IPS-NIHi7 (cell line): Measurements from ENCODE around the gene TTC27.
"Not testable (repeated sequence)": the region's sequence is repeated elsewhere in the genome, so short reads cannot be mapped to it uniquely, and the experiment has no call there.

Source experiments
- DNase-seq: peaks from one replicate; pipeline ENCODE4 v3.0.0; 2012; ENCODE audit warnings: mixed read lengths; ENCODE audit errors: extremely low spot score

The TTC27 gene

DNA sequence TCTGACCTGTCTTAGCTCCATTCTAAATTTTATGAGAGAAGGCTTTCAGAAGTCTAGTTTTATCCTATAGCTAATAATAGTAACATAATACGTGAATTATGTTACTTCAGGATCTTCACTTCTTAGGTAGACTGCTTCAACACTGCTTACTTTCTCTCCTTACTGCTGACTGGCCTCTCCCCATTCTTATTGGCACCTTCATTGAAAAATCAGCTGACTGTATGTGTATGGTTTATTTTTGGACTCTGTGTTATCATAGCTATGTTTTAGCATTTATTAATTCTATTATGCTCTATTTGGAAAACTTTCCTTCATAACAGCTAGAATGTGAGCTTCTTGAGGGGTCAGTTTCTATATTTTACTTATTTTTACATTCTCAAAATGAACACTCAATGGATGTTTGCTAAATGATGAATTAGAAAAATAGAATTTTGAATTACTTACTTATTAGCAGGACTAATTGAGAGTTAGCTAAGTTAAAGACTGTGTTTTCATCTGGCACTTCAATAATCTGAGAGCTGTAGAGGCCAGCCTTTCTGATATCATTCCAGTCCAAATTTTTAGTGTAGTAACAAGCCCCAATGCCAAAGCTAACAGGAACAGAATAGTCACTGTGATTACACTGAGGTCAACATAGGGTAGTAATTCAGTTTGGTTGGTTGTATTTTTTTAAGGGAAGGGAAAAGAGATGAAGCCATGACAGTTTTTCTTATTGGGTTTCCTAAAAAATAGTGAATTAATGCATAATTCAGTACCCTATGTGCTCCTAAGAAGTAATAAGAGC is 92.3 kb downstream of the TTC27 start:
- DNase-seq: no peak

DNA sequence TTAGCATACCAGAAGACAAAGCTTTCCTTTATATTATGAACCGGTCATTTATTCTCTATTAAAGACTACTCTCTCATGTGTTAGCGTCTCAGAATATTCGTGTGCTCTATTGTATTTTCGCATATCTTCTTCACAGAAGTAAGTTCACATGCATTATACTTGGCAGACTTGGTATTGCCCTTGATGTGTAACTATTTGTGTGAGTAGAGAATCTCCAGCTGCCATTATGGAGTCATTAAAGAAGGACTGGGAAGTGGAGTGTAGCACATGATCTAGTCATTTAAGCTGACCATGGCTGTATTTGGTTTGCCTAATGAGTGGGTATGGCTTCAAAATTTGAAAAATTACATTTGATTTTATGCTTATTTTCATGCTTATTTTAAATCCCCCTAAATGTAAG is 92.9 kb downstream of the TTC27 start:
- no peak for DNase-seq

DNA sequence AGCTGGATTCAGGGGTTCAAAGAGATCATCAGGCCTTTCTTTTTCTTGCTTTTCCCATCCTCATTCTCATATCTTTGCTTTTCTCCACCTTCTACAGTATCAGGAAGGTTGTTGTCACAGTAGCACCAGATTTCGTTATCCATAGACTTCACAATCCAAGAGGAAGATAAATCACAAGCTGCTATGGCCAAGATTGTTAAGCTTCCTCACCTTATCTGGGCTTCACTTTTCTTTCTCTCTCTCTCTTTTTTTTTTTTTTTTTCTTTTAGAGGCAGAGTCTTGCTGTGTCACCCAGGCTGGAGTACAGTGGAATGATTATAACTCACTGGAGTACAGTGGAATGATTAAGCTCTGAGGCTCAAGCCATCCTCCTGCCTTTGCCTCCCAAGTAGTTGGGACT is 93.5 kb downstream of the TTC27 start:
- DNase-seq: no peak

DNA sequence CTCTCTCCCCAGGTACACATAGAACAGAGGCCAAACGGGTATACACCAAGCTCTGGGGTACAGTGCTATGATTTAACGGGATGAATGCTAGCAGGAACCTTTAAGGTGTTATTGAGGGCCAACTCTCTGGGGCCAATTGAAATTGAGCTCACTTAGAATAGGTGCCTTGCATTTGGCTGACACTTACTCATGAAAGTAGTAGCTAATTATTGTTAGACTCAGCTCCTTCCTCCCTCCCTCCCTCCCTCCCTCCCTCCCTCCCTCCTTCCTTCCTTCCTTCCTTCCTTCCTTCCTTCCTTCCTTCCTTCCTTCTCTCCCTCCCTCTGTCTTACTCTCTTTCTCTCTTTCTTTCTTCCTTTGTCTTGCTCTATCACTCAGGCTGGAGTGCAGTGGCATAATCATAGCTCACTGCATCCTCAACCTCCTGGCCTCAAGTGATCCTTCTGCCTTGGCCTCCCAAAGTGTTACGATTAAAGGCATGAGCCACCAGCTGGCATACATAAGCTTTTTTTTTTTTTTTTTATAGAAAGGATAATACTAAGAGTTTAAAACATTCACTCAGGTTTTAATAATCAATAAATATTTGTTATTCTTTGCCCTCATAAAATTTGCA is 95.7 kb downstream of the TTC27 start:
- no peak for DNase-seq

DNA sequence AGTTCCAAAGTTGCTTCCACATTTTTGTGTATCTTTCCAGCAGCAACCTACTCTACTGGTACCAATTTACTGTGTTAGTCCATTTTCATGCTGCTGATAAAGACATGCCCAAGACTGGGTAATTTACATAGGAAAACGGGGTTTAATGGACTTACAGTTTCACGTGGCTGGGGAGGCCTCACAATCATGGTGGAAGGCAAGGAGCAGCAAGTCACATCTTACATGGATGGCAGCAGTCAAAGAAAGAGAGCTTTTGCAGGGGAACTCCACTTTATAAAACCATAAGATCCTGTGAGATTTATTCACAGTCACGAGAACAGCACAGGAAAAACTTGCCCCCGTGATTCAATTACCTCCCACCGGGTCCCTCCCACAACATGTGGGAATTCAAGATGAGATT is 98.8 kb downstream of the TTC27 start:
- DNase-seq: not testable (repeated sequence)

DNA sequence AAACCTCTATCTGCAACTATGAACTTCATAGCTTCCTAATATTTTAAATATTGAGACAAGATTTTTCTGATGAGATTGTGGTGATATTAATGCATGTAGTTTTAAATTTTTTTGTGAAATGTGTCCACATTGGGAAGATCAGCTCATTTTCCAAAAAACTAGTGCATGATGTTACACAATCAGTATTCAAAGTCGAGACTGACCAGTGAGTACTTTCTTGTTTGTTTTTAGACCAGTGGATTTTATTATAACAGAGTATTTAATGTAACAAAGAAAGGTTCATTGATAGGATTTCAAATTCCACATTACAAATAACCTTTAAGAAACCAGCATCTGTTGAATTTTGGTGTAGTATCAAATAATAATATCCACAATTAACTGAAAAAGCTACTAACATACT is 99.3 kb downstream of the TTC27 start:
- DNase-seq: no peak

DNA sequence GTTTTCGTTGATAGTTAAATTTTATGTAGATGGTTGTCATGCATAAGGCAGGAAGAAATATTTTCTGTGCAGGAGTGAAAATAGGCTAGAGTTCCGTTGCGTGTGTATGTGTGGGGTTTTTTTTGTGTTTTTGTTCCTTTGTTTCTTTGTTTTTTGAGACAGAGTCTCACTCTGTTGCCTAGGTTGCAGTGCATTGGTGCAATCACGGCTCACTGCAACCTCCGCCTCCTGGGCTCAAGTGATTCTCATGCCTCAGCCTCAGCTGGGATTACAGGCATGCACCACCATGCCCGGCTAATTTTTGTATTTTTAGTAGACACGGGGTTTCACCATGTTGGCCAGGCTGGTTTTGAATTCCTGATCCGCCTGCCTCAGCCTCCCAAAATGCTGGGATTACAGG is 103.1 kb downstream of the TTC27 start:
- not testable (repeated sequence) for DNase-seq

DNA sequence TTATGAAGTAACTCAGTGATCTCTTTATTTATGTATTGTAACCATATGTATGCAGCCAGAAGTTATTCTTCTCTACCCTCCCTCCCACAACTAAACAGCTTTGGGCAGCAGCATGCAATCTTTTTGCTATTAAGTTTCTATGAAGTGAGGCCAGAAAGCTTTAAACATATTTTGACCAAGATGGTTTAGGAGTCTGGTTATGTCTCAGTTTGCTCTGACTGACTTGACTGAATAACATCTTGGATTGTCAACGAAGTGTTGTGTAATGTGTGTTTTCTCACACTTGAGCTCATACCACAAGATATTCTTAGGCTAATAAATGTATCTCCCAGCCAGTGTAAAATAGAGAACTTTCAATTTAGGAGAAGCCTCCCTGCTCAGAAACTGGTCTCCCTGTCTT is 104.3 kb downstream of the TTC27 start:
- no peak for DNase-seq

DNA sequence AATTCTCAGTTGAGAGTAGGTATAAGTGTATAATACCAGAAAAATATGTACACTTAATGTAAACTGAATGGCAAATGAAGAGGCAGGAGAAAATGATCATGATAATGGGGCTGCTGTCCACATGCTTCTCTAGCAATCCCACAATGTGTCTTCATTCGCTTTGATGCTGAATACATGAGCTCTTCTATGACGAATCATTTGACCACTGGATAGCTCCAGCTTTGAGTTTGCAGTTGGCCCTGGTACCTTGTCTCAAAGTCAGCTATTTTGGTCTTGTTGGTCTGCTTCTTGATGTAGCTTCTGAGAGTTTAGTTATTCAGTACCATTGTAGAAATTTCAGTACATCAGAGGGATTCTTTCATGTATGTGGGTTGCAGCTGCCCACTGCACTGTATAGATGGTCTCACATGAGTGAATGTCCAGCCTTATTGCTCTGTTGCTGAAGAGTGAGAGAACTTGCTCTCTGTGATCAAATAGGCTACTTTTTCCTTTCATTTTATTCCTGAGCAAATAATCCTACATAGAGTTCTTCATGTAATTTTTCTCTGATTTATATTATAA is 105.1 kb downstream of the TTC27 start:
- DNase-seq: no peak

DNA sequence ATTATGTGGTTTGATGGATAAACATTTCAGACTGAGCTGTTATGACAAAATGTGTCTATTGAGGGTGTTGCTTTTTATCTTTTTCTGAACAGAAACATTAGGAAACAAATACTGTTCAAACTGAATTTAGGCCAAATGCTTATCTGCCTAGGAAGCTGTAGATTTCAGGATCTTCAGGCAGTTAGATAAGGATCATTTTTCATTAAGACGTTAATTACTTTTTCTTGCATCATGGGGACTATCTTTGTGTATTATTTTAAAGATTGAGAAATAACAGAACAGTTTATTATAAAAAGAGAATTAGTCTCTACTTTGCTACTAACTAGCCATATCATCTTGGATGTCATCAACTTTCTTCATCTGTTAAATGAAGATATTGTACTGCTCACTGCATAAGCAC is 107.5 kb downstream of the TTC27 start:
- DNase-seq: no peak

DNA sequence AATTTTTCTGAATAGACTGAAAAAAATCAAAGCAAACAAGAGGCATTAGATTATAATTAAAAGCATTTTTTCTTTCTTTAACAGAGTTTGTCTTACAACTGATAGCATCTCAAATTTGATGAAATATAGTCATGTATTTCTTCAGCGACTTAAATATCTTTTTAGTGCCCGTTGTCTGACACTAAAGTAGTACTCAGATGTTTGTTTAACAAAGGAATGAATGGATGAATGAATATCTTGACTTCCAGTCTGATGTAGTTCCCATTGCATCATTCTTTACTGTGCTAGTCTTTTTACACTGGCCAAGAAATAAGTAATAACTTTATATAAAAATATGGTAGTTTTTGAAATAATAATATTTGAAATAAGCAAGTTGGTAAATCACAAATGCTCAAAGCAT is 111.1 kb downstream of the TTC27 start:
- no peak for DNase-seq

DNA sequence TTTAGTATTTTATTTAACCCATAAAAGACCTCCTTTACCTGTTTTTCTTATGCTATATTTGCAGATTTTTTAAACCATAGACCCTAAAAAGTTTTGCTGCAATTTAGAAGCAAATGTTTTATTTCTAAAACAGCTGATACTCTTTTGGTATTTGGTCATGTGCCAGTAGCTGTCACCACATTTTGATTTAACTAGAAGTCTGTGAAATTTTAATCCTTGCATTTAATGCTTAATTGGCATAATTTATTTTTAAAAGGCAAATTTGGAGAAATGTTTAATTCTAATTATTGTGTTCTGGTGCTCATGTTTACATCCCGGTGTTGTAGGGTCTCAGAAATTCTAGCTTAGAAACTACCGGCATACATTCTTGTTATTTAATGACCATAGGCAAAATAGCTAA is 111.8 kb downstream of the TTC27 start:
- no peak for DNase-seq

DNA sequence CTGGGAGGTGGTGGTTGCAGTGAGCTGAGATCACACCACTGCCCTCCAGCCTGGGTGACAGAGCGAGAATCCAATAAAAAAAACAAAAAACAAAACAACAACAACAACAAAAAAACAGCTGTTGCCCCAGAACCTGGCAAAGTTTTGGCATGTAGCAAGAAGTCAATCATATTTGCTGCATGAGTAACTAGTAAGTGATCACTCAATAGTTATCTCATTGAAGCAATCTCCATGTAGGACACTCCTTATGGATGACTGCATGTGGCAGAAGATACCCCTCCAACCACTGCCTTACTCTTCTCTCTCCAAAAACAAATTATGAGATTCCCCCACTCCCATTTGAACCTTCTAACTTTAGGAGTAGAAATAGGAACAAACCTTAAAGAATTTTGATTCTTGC is 113.7 kb downstream of the TTC27 start:
- DNase-seq: no peak

DNA sequence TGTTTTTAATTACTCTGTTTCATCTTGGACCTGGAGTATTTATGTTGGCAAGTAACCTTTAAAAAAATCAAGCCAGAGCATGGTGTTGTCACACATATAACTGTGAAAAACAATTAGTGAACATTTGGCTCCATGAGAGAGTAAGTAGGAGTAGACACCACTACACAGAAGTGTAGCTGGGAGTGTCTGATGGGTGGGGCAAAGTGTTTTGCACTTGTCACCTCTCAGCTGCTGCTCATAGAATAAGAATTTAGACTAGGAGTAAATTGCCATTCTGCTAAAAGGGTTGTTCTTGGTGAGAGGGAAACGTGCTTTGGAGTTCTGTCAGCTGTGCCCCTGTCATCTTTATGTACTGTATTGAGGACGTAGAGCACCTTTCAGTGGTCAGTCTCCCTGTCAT is 114.5 kb downstream of the TTC27 start:
- no peak for DNase-seq

DNA sequence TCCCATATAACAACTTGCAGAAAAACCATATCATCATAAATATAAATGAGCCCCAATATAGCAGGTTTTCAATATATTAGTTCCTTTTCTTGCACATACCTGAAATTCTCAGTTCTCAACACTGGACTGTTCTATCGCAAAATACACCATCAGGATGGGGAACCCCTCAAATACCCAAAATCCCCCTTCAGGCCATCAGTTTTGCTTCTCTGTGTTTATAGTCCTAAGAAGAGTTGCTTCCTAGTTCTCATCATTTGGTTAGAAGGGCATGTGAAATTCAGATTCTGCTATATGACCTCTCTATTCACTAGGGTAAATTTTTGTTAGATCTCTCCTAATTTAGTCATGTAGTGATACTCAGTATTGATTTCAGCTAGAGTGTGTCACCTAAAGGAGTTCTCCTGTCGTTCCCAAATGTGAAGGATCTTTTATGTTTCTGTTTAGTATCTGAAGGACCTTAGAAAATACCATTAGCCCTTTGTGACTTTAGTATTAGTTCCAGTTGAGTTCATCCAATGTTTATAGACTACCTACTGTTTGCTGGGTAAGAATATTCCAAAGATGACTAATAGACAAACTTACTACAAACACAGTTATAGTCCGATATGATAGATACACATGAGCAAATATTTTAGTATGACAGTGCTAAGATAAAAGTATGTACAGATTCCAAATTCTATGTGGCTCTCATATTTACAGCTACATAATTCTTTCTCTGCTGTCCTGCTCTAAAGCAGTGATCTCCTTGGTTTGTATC is 115.8 kb downstream of the TTC27 start:
- DNase-seq: no peak

DNA sequence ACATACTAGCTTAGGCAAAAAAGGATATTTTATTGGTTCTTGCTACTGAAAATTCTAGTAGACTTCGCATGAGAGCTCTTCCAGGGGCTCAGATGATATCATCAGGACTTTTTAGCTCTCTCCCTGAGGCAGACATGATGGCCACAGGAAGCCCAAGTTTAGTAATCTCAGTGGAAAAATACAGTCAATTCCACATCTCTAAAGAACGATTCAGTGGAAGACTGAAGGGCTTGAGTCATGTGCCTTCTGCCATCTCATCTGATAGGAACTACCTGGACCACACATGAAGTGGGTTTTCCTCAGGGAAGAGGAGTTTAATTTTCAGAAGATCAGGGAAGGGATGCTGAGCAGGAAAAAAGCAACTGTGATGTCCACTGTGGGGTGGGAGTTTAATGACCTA is 117.3 kb downstream of the TTC27 start:
- no peak for DNase-seq

DNA sequence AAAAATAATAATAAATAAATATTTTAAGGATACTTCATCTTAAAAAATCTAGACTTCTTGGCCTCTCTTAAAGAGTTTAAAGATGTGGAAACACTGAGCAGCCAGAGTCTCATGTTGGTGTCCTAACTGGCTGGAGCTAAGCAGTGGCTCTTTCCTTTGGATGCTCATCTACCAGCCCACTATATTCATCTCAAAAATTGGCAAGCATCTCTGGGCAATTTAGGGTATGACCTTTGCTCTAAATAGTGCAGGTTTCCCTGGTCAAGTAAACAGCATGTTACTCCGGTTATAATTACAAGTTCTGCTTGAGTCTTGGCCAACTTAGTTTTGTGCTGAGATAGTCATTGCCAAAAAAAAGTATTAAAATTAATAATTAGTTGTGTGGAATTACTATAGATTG is 117.8 kb downstream of the TTC27 start:
- DNase-seq: no peak

DNA sequence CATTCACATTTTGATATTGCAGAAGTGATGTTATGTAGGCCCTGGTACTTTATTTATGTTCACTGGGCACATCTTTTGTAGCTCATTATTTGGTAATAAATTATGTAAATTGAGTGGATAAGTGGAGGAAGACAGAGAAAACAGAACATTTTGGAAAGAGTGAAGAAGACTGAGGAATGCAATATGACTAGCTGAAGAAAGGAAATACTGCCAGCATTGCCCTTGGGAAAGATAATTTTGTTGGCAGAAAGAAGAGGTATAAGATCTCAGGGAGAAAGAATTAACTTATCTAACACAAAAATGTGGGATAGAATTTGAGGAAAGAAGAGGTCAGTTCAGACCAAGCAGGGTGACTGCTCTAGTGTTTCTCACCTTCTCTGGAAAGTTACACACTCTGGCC is 118.8 kb downstream of the TTC27 start:
- DNase-seq: no peak

DNA sequence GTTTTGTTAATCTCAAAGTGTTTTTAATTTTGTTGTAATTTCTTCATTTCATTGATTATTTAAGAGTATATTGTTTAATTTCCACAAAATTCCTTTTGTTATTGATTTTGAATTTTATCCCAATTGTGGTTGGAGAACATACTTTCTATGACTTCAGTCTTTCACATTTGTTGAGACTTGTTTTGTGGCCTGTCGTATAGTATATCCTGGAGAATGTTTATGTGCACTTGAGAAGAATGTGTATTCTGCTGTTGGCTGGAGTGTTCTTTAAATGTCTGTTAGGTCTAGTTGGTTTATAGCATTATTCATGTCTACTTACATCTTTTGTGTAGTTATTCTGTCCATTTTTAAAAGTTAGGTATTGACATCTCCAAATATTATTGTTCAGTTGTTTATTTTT is 120.3 kb downstream of the TTC27 start:
- no peak for DNase-seq

DNA sequence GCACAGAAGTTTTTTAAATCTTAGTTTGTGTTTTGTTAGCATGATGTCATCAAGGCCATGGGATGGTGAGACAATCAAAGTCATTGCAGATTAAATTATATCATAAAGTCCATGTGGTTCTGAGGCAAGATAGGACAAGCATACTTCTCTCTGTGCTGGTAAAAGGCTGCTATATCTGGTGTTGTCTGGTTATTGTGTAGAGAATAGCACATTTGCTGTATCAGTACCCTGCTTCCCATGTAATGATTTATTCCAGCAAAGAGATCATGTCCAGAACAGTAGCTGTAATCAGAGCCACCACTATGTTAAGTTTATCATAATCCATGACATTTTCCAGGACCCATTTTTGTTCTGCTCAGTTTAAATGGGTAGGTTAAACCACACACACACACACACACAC is 123.0 kb downstream of the TTC27 start:
- DNase-seq: no peak

DNA sequence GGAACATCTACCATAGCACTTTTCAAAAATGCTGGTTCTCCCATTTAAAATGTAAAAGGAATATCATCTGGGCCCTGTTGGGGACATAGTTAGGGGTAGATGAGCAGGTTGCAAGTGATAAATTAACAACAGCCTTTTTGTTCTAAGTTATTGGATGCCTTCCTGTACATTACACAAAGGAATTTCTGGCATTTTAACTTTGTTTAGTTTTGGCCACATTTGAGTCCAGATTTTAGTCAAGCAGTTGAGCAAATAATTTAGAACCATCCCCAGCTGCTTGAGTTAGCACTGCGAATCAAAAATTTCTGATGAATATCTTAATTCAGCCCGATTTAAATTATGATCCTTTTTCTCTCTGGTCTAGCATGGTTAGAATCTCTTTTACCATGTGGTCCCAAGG is 124.4 kb downstream of the TTC27 start:
- DNase-seq: no peak

DNA sequence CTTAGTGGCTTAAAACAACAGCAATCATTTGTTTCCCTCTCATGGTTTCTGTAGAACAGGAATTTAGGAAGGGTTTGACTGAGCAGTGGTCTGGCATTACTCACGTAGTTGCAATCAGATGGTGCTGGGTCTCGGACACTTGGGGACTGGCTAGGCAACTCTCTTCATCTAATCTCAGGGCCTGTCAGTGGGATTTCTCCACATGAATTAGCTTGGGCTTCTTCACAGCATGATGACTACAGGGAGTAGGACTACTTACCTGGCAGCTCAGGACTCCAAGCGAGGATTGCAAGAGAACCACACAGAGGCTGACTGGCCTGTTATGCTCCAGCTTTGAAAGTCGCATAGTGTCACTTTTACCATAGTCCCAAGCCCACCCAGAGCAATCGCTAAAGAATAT is 125.1 kb downstream of the TTC27 start:
- DNase-seq: peak; percentile 25

DNA sequence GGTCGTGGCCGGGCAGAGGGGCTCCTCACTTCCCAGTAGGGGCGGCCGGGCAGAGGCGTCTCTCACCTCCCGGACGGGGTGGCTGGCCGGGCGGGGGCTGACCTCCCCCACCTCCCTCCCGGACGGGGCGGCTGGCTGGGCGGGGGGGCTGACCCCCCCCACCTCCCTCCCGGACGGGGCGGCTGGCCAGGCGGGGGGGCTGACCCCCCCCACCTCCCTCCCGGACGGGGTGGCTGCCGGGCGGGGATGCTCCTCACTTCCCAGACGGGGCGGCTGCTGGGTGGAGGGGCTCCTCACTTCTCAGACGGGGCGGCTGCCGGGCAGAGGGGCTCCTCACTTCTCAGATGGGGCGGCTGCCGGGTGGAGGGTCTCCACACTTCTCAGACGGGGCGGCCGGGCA is 126.8 kb downstream of the TTC27 start:
- not testable (repeated sequence) for DNase-seq
